GM21737 (cell line): ENCODE measurements around the gene RCAN2.

Experiments used
- ATAC-seq: cut with Tn5 transposase; IDR thresholded peaks from one replicate; pipeline ENCODE4 v1.9.1; 2021; ENCODE audit warnings: mild to moderate bottlenecking, moderate library complexity; ENCODE audit not compliant: unreplicated experiment

RCAN2 gene

GRCh38 chr6:46175446-46175845 is 315.8 kb downstream of the RCAN2 start:
- peak; percentile 76 for ATAC-seq

- ATAC-seq, result no peak
These were observed 316.3 kb downstream of the RCAN2 start for GRCh38 chr6:46174904-46175303.

DNA sequence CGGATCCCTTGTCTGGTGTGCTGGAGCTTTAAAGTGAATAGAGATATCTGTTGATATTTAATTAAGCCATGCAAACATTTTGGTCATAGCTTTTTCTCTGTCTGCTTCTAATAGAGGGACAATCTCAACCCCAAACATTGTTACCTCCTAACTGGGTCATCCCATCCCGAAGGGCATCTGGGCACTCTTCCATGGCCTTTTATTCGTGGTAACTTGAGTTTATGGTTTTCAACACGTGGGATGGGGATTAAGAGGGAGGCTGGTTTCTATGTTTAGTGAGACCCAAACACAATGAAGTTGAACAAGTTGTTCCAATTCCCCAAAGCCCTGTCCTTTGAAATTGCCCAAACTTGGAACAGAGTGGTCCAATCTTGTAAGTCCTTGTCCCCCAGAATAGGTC is 319.1 kb downstream of the RCAN2 start:
- ATAC-seq, result no peak
